Activated naive CD4-positive, alpha-beta T cell treated with anti-CD3 and anti-CD28 coated beads, Interleukin-2, amount 50 U/mL, for 24 hours (primary cell): Measurements from ENCODE around the gene QRFP.

ENCODE experiments used
- H3K27ac Mint-ChIP-seq: one replicate; pipeline ENCODE4 v1.8.0; 2021; ENCODE audit warnings: mild to moderate bottlenecking, mixed read lengths
- H3K27me3 Mint-ChIP-seq: one replicate; pipeline ENCODE4 v1.8.0; 2021; ENCODE audit warnings: mixed read lengths
- H3K36me3 Mint-ChIP-seq: one replicate; pipeline ENCODE4 v1.8.0; 2021; ENCODE audit warnings: mixed read lengths
- H3K4me1 Mint-ChIP-seq: one replicate; pipeline ENCODE4 v1.8.0; 2021; ENCODE audit warnings: mixed read lengths
- H3K4me3 Mint-ChIP-seq: one replicate; pipeline ENCODE4 v1.8.0; 2021; ENCODE audit warnings: mild to moderate bottlenecking, mixed read lengths
- H3K9me3 Mint-ChIP-seq: one replicate; pipeline ENCODE4 v1.8.0; 2021; ENCODE audit warnings: mixed read lengths

Gene QRFP

DNA sequence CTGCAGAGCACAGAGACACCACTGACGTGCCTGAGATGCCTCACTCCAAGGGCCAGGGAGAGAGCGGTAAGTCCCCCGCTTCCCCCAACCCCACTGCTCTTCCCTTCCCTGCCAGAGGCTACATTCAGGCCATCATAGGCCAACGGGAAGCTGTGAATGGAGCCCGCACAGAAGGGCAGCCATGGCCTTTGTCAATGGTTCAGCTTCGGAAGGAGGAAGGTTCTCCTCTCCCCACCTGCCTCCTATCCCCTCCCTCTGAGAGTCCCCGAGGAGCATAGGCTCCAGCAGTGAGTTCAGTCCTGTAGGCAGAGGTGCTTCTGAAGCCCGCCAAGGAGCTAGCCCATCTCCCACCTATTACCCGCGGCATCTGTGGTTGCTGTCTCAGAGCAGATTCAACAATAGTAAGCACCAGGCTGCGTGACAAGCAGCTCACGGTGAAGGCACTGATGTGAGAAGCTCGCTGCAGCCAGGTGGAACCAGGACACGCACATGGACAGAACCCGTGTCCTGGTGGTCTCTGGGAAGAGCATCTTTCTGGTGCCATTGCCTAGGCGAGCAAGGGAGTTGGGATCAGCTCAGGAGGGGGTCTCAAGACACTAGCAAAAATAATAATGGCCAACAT, 15.9 kb downstream of the QRFP start:
- H3K9me3 Mint-ChIP-seq = no peaks in the 10 kb centered on the region
- H3K27ac Mint-ChIP-seq = no peak overlapping the region
- no peaks in the 10 kb centered on the region for H3K27me3 Mint-ChIP-seq
- no peaks in the 10 kb centered on the region for H3K4me1 Mint-ChIP-seq
- H3K4me3 Mint-ChIP-seq = no peak overlapping the region
- H3K36me3 Mint-ChIP-seq = peaks cover 6% of the 10 kb centered on the region

DNA sequence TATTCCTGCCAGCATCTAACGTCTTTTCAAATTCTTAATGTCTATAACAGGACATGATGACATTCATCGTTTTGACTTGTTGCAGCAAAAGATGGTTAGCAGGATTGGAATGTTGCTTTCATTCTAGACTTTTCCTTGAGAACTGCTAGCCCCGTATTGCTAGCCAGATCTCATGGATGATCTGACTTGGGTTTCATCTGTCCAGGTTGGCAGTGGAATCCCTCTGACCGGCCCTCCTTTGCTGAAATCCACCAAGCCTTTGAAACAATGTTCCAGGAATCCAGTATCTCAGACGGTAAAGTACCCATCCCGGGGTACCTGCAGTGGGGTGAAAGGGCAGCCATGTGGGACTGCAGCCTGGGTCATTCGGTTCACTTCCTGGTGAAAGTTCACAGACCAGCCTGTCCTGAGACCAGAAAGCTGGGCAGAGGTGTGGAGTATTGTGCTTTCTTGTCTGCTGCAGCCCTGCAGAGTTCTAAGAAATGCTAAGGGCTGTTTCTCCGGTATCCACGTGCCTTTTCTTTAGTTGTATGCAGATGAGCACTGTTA, 16.7 kb downstream of the QRFP start:
- H3K36me3 Mint-ChIP-seq = peaks cover 6% of the 10 kb centered on the region
- H3K27me3 Mint-ChIP-seq = no peaks in the 10 kb centered on the region
- no peaks in the 10 kb centered on the region for H3K9me3 Mint-ChIP-seq
- H3K4me3 Mint-ChIP-seq = no peak overlapping the region
- no peak overlapping the region for H3K27ac Mint-ChIP-seq
- H3K4me1 Mint-ChIP-seq = no peaks in the 10 kb centered on the region

DNA sequence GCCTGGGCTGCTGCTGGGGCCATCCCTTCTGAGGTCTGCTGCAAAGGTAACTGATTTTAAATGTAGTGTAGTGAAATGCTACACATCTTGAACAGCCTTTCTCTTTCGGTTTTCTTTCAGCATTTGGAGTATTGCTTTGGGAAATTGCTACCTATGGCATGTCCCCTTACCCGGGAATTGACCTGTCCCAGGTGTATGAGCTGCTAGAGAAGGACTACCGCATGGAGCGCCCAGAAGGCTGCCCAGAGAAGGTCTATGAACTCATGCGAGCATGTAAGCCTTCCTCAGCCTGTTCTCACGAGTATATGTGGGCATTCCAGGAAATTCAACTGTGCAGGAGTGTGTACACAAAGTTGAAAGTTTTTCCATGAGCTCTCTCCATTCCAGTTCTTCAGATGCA, 18.3 kb downstream of the QRFP start:
- no peaks in the 10 kb centered on the region for H3K9me3 Mint-ChIP-seq
- H3K4me3 Mint-ChIP-seq = no peak overlapping the region
- H3K36me3 Mint-ChIP-seq = peaks cover 8% of the 10 kb centered on the region
- H3K27ac Mint-ChIP-seq = no peak overlapping the region
- no peaks in the 10 kb centered on the region for H3K4me1 Mint-ChIP-seq
- no peaks in the 10 kb centered on the region for H3K27me3 Mint-ChIP-seq

DNA sequence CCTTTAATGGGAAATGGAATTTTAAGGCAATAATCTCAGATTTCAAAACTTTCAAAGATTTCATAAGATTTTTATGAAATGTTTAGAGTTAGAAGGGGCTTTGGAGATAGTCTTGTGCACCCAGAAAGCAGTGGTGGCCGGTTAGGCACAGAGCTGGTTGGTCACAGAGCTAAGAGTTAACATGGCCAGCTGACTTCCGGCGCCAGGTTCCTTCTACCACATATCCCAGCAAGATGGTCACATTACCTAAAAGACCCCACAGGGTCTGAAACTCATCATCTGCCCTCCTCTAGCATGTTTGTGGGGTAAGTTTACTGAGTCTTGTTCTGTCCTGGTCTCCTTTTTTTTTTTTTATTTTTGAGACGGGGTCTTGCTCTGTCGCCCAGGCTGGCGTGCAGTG, 19.3 kb downstream of the QRFP start:
- H3K9me3 Mint-ChIP-seq = no peaks in the 10 kb centered on the region
- H3K27me3 Mint-ChIP-seq = no peaks in the 10 kb centered on the region
- no peak overlapping the region for H3K27ac Mint-ChIP-seq
- peaks cover 8% of the 10 kb centered on the region for H3K36me3 Mint-ChIP-seq
- H3K4me1 Mint-ChIP-seq = no peaks in the 10 kb centered on the region
- H3K4me3 Mint-ChIP-seq = no peak overlapping the region

- Mint-ChIP-seq H3K4me3 (no peak overlapping the region), H3K36me3 (peaks cover 11% of the 10 kb centered on the region), H3K27me3 (no peaks in the 10 kb centered on the region), H3K9me3 (no peaks in the 10 kb centered on the region), H3K27ac (no peak overlapping the region), H3K4me1 (no peaks in the 10 kb centered on the region)
Observed at GRCh38 chr9:130874783-130875182, 21.8 kb downstream of the QRFP start.

DNA sequence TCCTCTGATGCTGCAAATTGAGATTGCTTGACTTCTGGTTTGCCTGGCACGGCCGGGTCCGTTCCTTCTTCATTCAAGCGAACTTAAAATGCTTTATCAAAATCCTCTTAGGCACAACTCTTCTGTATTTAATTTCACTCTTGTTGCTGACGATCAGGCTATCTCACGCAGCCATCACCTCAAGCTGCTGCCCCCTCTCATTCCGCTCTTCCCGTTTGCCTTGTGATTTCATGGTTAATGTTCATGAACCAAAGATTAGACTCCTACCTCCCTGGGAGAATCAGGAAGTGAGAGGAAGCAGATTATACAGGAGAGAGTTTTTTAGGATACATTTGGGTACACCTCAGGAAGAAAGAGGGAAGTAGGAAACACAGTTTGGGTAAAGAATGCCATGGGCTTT, 22.6 kb downstream of the QRFP start:
- Mint-ChIP-seq H3K4me3 (no peak overlapping the region), H3K27ac (no peak overlapping the region), H3K9me3 (no peaks in the 10 kb centered on the region), H3K36me3 (peaks cover 11% of the 10 kb centered on the region), H3K27me3 (no peaks in the 10 kb centered on the region), H3K4me1 (no peaks in the 10 kb centered on the region)

GRCh38 chr9:130872912-130873503, 23.6 kb downstream of the QRFP start:
- Mint-ChIP-seq H3K4me3 (no peak overlapping the region), H3K27ac (no peak overlapping the region), H3K9me3 (no peaks in the 10 kb centered on the region), H3K27me3 (no peaks in the 10 kb centered on the region), H3K4me1 (no peaks in the 10 kb centered on the region), H3K36me3 (peaks cover 11% of the 10 kb centered on the region)

DNA sequence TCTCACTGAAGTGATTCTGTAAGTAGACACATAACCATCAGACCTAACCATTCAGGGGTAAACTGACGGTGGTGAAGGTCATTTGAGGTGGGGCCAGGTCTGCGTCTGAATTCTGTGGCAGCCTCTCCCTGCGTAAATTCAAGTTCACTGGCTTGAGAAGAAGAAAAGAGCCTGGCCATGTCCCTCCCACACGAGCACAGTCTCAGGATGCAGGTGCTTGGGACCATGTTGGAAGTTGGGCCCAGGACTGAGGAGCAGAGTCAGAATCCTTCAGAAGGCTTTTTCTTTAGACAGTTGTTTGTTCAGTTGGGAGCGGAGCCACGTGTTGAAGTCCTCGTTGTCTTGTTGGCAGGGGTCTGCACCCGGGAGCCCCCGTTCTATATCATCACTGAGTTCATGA, 24.1 kb downstream of the QRFP start:
- Mint-ChIP-seq H3K27ac (no peak overlapping the region), H3K36me3 (peaks cover 11% of the 10 kb centered on the region), H3K27me3 (no peaks in the 10 kb centered on the region), H3K4me1 (no peaks in the 10 kb centered on the region), H3K9me3 (no peaks in the 10 kb centered on the region), H3K4me3 (no peak overlapping the region)

DNA sequence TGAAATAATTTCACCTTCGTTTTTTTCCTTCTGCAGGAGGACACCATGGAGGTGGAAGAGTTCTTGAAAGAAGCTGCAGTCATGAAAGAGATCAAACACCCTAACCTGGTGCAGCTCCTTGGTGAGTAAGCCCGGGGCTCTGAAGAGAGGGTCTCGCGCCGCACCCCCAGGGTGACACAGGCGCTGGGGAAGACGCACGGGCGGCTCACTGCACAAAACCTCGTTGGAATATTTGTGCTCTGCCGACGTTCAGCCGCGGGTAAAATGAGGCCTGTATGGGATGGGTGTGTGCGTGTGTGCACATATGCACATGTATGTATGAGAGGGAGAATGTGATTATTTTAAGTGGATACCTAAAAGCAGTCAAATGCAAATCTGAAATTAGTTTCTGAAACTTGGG, 24.5 kb downstream of the QRFP start:
- Mint-ChIP-seq H3K27me3 (no peaks in the 10 kb centered on the region), H3K4me3 (no peak overlapping the region), H3K27ac (no peak overlapping the region), H3K36me3 (peaks cover 11% of the 10 kb centered on the region), H3K4me1 (no peaks in the 10 kb centered on the region), H3K9me3 (no peaks in the 10 kb centered on the region)

DNA sequence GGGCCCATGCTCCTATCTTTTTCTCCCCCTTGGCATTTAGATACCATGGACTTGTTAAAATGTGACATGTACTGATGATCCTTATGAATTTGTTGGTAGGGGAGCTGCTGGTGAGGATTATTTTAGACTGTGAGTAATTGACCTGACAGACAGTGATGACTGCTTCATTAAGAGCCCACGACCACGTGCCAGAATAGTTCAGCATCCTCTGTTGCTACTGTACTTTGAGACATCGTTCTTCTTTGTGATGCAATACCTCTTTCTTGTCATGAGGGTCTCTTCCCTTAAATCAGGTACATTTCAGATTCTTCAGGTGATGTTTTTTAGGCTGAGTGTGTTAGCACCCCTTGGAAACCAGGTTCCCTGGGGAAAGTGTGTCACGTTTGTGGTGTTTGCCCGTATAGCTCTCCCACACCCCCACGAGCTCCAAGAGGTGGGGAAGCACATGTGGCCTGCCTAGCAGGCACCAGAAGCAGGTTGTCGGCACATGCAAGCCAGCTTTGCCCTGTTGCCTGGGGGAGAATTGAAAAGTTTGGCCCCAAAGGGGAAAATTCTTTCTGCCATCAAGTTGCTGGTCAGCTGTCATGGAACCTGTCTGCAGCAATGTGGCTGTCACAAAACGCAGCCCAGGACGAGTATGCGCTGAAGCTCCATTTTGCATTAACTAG, 25.1 kb downstream of the QRFP start:
- no peak overlapping the region for H3K4me3 Mint-ChIP-seq
- no peaks in the 10 kb centered on the region for H3K9me3 Mint-ChIP-seq
- no peaks in the 10 kb centered on the region for H3K27me3 Mint-ChIP-seq
- peaks cover 11% of the 10 kb centered on the region for H3K36me3 Mint-ChIP-seq
- H3K27ac Mint-ChIP-seq = no peak overlapping the region
- H3K4me1 Mint-ChIP-seq = peaks cover under 1% of the 10 kb centered on the region

- Mint-ChIP-seq H3K9me3 (no peaks in the 10 kb centered on the region), H3K27me3 (no peaks in the 10 kb centered on the region), H3K4me3 (no peak overlapping the region), H3K4me1 (peaks cover 5% of the 10 kb centered on the region), H3K36me3 (peaks cover 9% of the 10 kb centered on the region), H3K27ac (no peak overlapping the region)
Observed at GRCh38 chr9:130870491-130871381, 25.9 kb downstream of the QRFP start.

DNA sequence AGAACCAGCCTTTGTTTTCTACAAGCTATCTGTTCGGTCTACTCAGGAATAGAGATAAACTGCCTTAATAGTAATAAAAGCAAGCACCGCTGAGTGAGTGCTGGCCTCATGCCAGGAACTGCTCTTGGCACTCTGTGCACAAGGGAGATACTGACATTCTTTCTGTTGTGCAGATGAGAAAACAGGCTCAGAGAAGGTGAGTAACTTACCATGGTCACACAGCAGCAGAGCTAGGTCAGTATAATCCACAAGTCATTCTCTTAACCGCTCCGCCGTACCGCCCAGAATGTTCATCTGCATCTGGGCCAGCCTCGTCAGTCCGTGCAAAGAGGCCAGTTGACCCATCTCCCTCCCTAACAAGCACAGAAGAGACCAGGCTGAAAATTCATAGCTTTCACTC, 27.4 kb downstream of the QRFP start:
- Mint-ChIP-seq H3K36me3 (peaks cover 7% of the 10 kb centered on the region), H3K4me3 (no peak overlapping the region), H3K27me3 (no peaks in the 10 kb centered on the region), H3K27ac (no peak overlapping the region), H3K4me1 (peaks cover 5% of the 10 kb centered on the region), H3K9me3 (no peaks in the 10 kb centered on the region)

DNA sequence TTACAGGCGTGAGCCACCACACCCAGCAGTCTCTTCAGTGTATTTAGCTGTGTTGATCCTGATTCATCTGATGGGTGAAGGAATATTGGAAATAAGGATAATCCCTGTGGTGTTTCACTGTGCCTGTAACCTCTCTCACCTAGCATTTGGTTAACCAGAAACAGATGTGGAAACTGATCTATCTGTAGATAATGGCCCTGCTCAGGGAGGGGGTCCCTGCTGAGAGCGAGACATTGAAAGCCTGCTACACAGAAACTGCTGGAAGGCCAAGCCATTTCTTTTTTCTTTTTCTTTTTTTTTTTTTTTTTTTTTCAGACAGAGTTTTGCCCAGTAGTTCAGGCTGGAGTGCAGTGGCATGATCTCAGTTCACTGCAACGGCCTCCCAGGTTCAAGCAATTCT, 28.4 kb downstream of the QRFP start:
- Mint-ChIP-seq H3K4me3 (no peak overlapping the region), H3K9me3 (no peaks in the 10 kb centered on the region), H3K36me3 (peaks cover 4% of the 10 kb centered on the region), H3K27ac (no peak overlapping the region), H3K4me1 (peaks cover 5% of the 10 kb centered on the region), H3K27me3 (no peaks in the 10 kb centered on the region)

DNA sequence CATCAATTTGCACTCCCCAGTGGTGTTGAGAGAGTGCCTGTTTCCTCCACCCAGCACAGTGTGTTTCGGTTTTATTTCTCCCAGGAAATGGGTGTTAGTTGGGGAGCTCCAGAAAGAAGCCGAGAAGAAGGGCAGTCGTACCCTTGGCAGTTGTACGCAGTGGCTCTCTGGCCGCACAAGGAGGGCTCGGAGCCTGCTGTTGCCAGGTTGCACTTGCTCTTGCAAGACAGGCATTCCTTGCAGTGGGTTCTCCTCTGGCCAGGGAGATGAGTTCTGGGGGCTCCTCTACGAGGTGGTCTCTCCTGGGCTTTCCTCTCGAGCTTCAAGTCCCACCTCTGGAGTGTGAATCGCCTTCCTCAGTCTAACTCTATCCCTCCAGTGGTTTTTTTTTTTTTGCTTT, 29.1 kb downstream of the QRFP start:
- Mint-ChIP-seq H3K4me3 (no peak overlapping the region), H3K27me3 (no peaks in the 10 kb centered on the region), H3K9me3 (no peaks in the 10 kb centered on the region), H3K36me3 (peaks cover 4% of the 10 kb centered on the region), H3K27ac (no peak overlapping the region), H3K4me1 (peaks cover 5% of the 10 kb centered on the region)

DNA sequence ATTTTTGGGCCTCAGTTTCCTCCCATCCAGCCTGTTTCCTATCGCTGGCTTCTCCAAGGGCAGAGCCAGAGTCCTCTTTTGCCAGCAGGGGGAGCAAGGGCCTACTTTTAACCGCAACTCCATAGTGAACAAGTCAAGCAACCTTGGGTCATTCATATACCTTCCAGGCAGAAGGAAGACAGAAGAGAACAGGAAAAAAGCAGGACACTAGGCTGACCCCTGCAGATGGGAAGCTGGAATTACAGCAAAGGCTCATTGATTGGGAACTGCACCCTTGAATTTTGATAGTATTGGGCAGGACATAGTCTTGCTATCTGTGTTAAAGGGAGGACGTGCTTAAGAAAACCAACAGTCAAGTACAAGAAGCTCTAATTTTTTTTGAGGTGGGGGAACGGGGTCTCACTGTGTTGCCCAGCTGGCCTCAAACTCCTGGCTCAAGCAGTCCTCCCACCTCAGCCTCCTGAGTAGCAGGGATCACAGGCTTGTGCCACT, 30.1 kb downstream of the QRFP start:
- H3K27me3 Mint-ChIP-seq = no peaks in the 10 kb centered on the region
- peaks cover 5% of the 10 kb centered on the region for H3K4me1 Mint-ChIP-seq
- H3K4me3 Mint-ChIP-seq = no peak overlapping the region
- no peaks in the 10 kb centered on the region for H3K36me3 Mint-ChIP-seq
- H3K27ac Mint-ChIP-seq = no peak overlapping the region
- H3K9me3 Mint-ChIP-seq = no peaks in the 10 kb centered on the region
